Endothelial cell (in vitro differentiated cells): ENCODE data around the gene CRYBG1. TPM values are rescaled to one million over a fixed set of nuclear protein-coding genes. Genes with fewer than 3 reads are reported as not detected.

ENCODE experiments used
- DNase-seq: peaks from one replicate; pipeline ENCODE4 v3.0.0; 2021; ENCODE audit warnings: low spot score
- H3K27ac Mint-ChIP-seq: one replicate; pipeline ENCODE4 v1.8.0; 2021; ENCODE audit warnings: mixed read lengths, inconsistent platforms; ENCODE audit not compliant: unreplicated experiment
- H3K27me3 Mint-ChIP-seq: one replicate; pipeline ENCODE4 v1.8.0; 2021; ENCODE audit warnings: mild to moderate bottlenecking, moderate library complexity, mixed read lengths, inconsistent platforms; ENCODE audit not compliant: unreplicated experiment
- H3K36me3 Mint-ChIP-seq: one replicate; pipeline ENCODE4 v1.8.0; 2021; ENCODE audit warnings: mild to moderate bottlenecking, low read depth, mixed read lengths, inconsistent platforms; ENCODE audit not compliant: unreplicated experiment
- H3K4me1 Mint-ChIP-seq: one replicate; pipeline ENCODE4 v1.8.0; 2021; ENCODE audit warnings: mild to moderate bottlenecking, mixed read lengths, inconsistent platforms; ENCODE audit not compliant: unreplicated experiment
- H3K4me3 Mint-ChIP-seq: one replicate; pipeline ENCODE4 v1.8.0; 2021; ENCODE audit warnings: mild to moderate bottlenecking, mixed read lengths, inconsistent platforms; ENCODE audit not compliant: unreplicated experiment
- H3K9me3 Mint-ChIP-seq: one replicate; pipeline ENCODE4 v1.8.0; 2021; ENCODE audit warnings: mixed read lengths, inconsistent platforms; ENCODE audit not compliant: unreplicated experiment
- CTCF ChIP-seq: fragments of 200-600 bp; sonication (generic); IDR thresholded peaks from one replicate; pipeline ENCODE4 v1.5.0; 2021; ENCODE audit warnings: antibody characterized with exemption; ENCODE audit not compliant: unreplicated experiment
- total RNA-seq: library from RNA; stranded (reverse); fragmentation: NEBNext Ultra II Directional; extraction: Animal tissue kit (Norgen Biotek cat#: 25700); gene quantifications from one replicate; pipeline ENCODE4 v1.2.1, GENCODE V29; 2021; ENCODE audit not compliant: unreplicated experiment

Gene CRYBG1
- total RNA-seq, 1 donor from 2014 or later: 0.08 TPM

- TF ChIP-seq CTCF: no peak
- Mint-ChIP-seq H3K9me3 (no peaks in the 10 kb centered on the region), H3K4me1 (no peaks in the 10 kb centered on the region), H3K4me3 (no peak overlapping the region), H3K27me3 (peaks cover 4% of the 10 kb centered on the region), H3K27ac (no peak overlapping the region), H3K36me3 (no peaks in the 10 kb centered on the region)
- no peak for DNase-seq
Measured at GRCh38 chr6:106462923-106463557, 102.5 kb downstream of the CRYBG1 start.

DNA sequence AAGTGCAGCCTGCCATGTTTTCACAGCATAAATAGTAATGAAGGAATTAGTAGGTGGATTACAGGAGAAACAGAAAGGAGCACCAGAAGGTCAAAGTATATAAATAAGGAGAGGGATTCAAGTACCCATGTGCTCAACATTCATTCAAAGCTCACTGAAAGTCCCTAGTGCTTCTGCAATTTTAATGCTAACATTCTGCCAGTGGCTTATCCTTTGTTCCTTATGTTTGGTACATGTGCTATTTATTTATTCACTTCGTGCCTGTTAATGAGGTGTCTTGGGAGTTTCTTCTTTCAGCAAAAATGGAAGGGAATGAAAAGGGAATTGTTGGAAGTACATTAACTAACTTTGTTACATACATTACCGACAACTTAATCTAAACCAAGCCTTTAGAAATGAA is 105.7 kb downstream of the CRYBG1 start:
- no peak for DNase-seq
- no peak overlapping the region for H3K4me3 Mint-ChIP-seq
- H3K9me3 Mint-ChIP-seq: no peaks in the 10 kb centered on the region
- no peaks in the 10 kb centered on the region for H3K4me1 Mint-ChIP-seq
- H3K36me3 Mint-ChIP-seq: no peaks in the 10 kb centered on the region
- no peak overlapping the region for H3K27ac Mint-ChIP-seq
- H3K27me3 Mint-ChIP-seq: no peaks in the 10 kb centered on the region
- no peak for TF ChIP-seq CTCF

- H3K4me3 Mint-ChIP-seq: no peak overlapping the region
- no peaks in the 10 kb centered on the region for H3K9me3 Mint-ChIP-seq
- H3K36me3 Mint-ChIP-seq: no peaks in the 10 kb centered on the region
- H3K27ac Mint-ChIP-seq: no peak overlapping the region
- no peak for DNase-seq
- H3K4me1 Mint-ChIP-seq: no peaks in the 10 kb centered on the region
- TF ChIP-seq CTCF: no peak
- H3K27me3 Mint-ChIP-seq: no peaks in the 10 kb centered on the region
Measured at GRCh38 chr6:106468935-106469334, 108.4 kb downstream of the CRYBG1 start.

- no peak for DNase-seq
- no peak overlapping the region for H3K27ac Mint-ChIP-seq
- no peaks in the 10 kb centered on the region for H3K27me3 Mint-ChIP-seq
- H3K4me3 Mint-ChIP-seq: no peak overlapping the region
- no peaks in the 10 kb centered on the region for H3K9me3 Mint-ChIP-seq
- TF ChIP-seq CTCF: no peak
- H3K4me1 Mint-ChIP-seq: no peaks in the 10 kb centered on the region
- H3K36me3 Mint-ChIP-seq: no peaks in the 10 kb centered on the region
Measured at GRCh38 chr6:106469882-106470281, 109.4 kb downstream of the CRYBG1 start.

DNA sequence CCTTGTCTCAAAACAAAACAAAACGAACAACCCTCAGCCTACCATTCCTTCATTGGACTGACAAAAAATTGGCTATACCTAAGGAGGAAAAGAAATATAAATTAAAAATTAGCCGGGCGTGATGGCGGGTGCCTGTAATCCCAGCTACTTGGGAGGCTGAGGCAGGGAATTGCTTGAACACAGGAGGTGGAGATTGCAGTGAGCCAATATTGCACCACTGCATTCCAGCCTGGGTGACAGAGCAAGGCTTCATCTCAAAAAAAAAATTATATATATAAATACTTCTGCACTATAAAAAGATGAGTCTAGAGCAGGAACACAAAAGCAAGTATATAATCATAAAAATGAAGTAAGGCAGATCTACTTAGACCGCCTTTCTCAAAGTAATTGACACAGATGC is 109.8 kb downstream of the CRYBG1 start:
- DNase-seq: no peak
- Mint-ChIP-seq H3K4me3 (no peak overlapping the region), H3K27ac (no peak overlapping the region), H3K4me1 (no peaks in the 10 kb centered on the region), H3K36me3 (no peaks in the 10 kb centered on the region), H3K9me3 (no peaks in the 10 kb centered on the region), H3K27me3 (no peaks in the 10 kb centered on the region)
- TF ChIP-seq CTCF: no peak
